Activated naive CD8-positive, alpha-beta T cell treated with anti-CD3 and anti-CD28 coated beads, Interleukin-2, amount 50 U/mL, for 24 hours (primary cell): ENCODE measurements around the gene UGT1A7.
"Not testable (repeated sequence)": the region's sequence is repeated elsewhere in the genome, so short reads cannot be mapped to it uniquely, and the experiment has no call there.

Source experiments
- ATAC-seq: fragments of 150-1000 bp; cut with Tn5 transposase; one replicate; pipeline ENCODE4 v1.10.0; 2021
- DNase-seq: peaks from one replicate; pipeline ENCODE4 v3.0.0; 2021
- H3K27ac Mint-ChIP-seq: one replicate; pipeline ENCODE4 v1.8.0; 2021; ENCODE audit warnings: mild to moderate bottlenecking, mixed read lengths
- H3K27me3 Mint-ChIP-seq: one replicate; pipeline ENCODE4 v1.8.0; 2021; ENCODE audit warnings: mixed read lengths
- H3K36me3 Mint-ChIP-seq: one replicate; pipeline ENCODE4 v1.8.0; 2021; ENCODE audit warnings: low read depth, mixed read lengths
- H3K4me1 Mint-ChIP-seq: one replicate; pipeline ENCODE4 v1.8.0; 2021; ENCODE audit warnings: mixed read lengths
- H3K4me3 Mint-ChIP-seq: one replicate; pipeline ENCODE4 v1.8.0; 2021; ENCODE audit warnings: mild to moderate bottlenecking, moderate library complexity, mixed read lengths
- H3K9me3 Mint-ChIP-seq: one replicate; pipeline ENCODE4 v1.8.0; 2021; ENCODE audit warnings: mixed read lengths

Gene UGT1A7

GRCh38 chr2:233691443-233692433 is 10.0 kb downstream of the UGT1A7 start:
- H3K9me3 Mint-ChIP-seq, result peaks cover 4% of the 10 kb centered on the region
- ATAC-seq, result no peak
- H3K27me3 Mint-ChIP-seq, result peaks cover 2% of the 10 kb centered on the region
- H3K4me1 Mint-ChIP-seq, result no peaks in the 10 kb centered on the region
- no peak overlapping the region for H3K27ac Mint-ChIP-seq
- H3K4me3 Mint-ChIP-seq, result no peak overlapping the region
- DNase-seq, result no peak
- no peaks in the 10 kb centered on the region for H3K36me3 Mint-ChIP-seq

- no peaks in the 10 kb centered on the region for H3K36me3 Mint-ChIP-seq
- ATAC-seq, result no peak
- peaks cover 4% of the 10 kb centered on the region for H3K9me3 Mint-ChIP-seq
- H3K27me3 Mint-ChIP-seq, result peaks cover 2% of the 10 kb centered on the region
- no peak within 1 kb of the TSS for H3K27ac Mint-ChIP-seq
- H3K4me1 Mint-ChIP-seq, result no peaks in the 10 kb centered on the region
- H3K4me3 Mint-ChIP-seq, result no peak within 1 kb of the TSS
- no peak for DNase-seq
Observed at GRCh38 chr2:233692648-233693047, 10.9 kb downstream of the UGT1A7 start, which contains the start of gene UGT1A6. UGT1A6 (plus strand) TSS chr2:233692890; CDS start chr2:233693005, 115 bp downstream.

- H3K27me3 Mint-ChIP-seq, result no peaks in the 10 kb centered on the region
- H3K9me3 Mint-ChIP-seq, result peaks cover 4% of the 10 kb centered on the region
- H3K36me3 Mint-ChIP-seq, result no peaks in the 10 kb centered on the region
- DNase-seq, result no peak
- no peak for ATAC-seq
- no peaks in the 10 kb centered on the region for H3K4me1 Mint-ChIP-seq
- no peak overlapping the region for H3K27ac Mint-ChIP-seq
- no peak overlapping the region for H3K4me3 Mint-ChIP-seq
Observed at GRCh38 chr2:233693963-233694362, 12.3 kb downstream of the UGT1A7 start.

GRCh38 chr2:233698740-233699139 is 17.0 kb downstream of the UGT1A7 start:
- DNase-seq (no peak), ATAC-seq (no peak)
- no peak overlapping the region for H3K27ac Mint-ChIP-seq
- H3K4me1 Mint-ChIP-seq, result no peaks in the 10 kb centered on the region
- H3K9me3 Mint-ChIP-seq, result peaks cover 4% of the 10 kb centered on the region
- no peaks in the 10 kb centered on the region for H3K27me3 Mint-ChIP-seq
- H3K36me3 Mint-ChIP-seq, result no peaks in the 10 kb centered on the region
- no peak overlapping the region for H3K4me3 Mint-ChIP-seq

- no peaks in the 10 kb centered on the region for H3K4me1 Mint-ChIP-seq
- DNase-seq (no peak), ATAC-seq (no peak)
- H3K27ac Mint-ChIP-seq, result no peak overlapping the region
- no peaks in the 10 kb centered on the region for H3K27me3 Mint-ChIP-seq
- no peaks in the 10 kb centered on the region for H3K36me3 Mint-ChIP-seq
- peaks cover 4% of the 10 kb centered on the region for H3K9me3 Mint-ChIP-seq
- H3K4me3 Mint-ChIP-seq, result no peak overlapping the region
Observed at GRCh38 chr2:233699424-233700027, 17.8 kb downstream of the UGT1A7 start.

- ATAC-seq (no peak), DNase-seq (no peak)
- H3K4me1 Mint-ChIP-seq, result no peaks in the 10 kb centered on the region
Observed at GRCh38 chr2:233700028-233700635, 18.4 kb downstream of the UGT1A7 start.

GRCh38 chr2:233700842-233701241 is 19.1 kb downstream of the UGT1A7 start:
- H3K4me3 Mint-ChIP-seq, H3K4me1 Mint-ChIP-seq, ATAC-seq, DNase-seq, H3K27me3 Mint-ChIP-seq, H3K36me3 Mint-ChIP-seq, H3K9me3 Mint-ChIP-seq, H3K27ac Mint-ChIP-seq: not testable (repeated sequence)

More at GRCh38 chr2:233700028-233700635, 18.4 kb downstream of the UGT1A7 start:
- Mint-ChIP-seq H3K4me3 (no peak overlapping the region), H3K36me3 (no peaks in the 10 kb centered on the region), H3K27me3 (no peaks in the 10 kb centered on the region), H3K27ac (no peak overlapping the region), H3K9me3 (peaks cover 4% of the 10 kb centered on the region)

GRCh38 chr2:233702238-233702637 is 20.5 kb downstream of the UGT1A7 start:
- no peaks in the 10 kb centered on the region for H3K4me1 Mint-ChIP-seq
- no peaks in the 10 kb centered on the region for H3K9me3 Mint-ChIP-seq
- no peak overlapping the region for H3K27ac Mint-ChIP-seq
- ATAC-seq, result no peak
- no peaks in the 10 kb centered on the region for H3K36me3 Mint-ChIP-seq
- no peak overlapping the region for H3K4me3 Mint-ChIP-seq
- DNase-seq, result no peak
- H3K27me3 Mint-ChIP-seq, result peaks cover 2% of the 10 kb centered on the region

- DNase-seq, result no peak
- H3K4me3 Mint-ChIP-seq, result no peak overlapping the region
- H3K27ac Mint-ChIP-seq, result no peak overlapping the region
Observed at GRCh38 chr2:233705911-233706506, 24.3 kb downstream of the UGT1A7 start.

GRCh38 chr2:233706720-233707119 is 25.0 kb downstream of the UGT1A7 start:
- H3K27me3 Mint-ChIP-seq, result peaks cover 7% of the 10 kb centered on the region
- no peaks in the 10 kb centered on the region for H3K9me3 Mint-ChIP-seq
- no peaks in the 10 kb centered on the region for H3K36me3 Mint-ChIP-seq
- DNase-seq (no peak), ATAC-seq (no peak)
- no peaks in the 10 kb centered on the region for H3K4me1 Mint-ChIP-seq
- no peak overlapping the region for H3K4me3 Mint-ChIP-seq
- no peak overlapping the region for H3K27ac Mint-ChIP-seq

More at GRCh38 chr2:233705911-233706506, 24.3 kb downstream of the UGT1A7 start:
- ATAC-seq, result no peak
- Mint-ChIP-seq H3K4me1 (no peaks in the 10 kb centered on the region), H3K36me3 (no peaks in the 10 kb centered on the region), H3K27me3 (peaks cover 4% of the 10 kb centered on the region), H3K9me3 (no peaks in the 10 kb centered on the region)

- H3K27me3 Mint-ChIP-seq, result peaks cover 7% of the 10 kb centered on the region
- no peaks in the 10 kb centered on the region for H3K36me3 Mint-ChIP-seq
- no peak overlapping the region for H3K4me3 Mint-ChIP-seq
- DNase-seq, result no peak
- no peak overlapping the region for H3K27ac Mint-ChIP-seq
- no peaks in the 10 kb centered on the region for H3K9me3 Mint-ChIP-seq
- no peaks in the 10 kb centered on the region for H3K4me1 Mint-ChIP-seq
- no peak for ATAC-seq
Observed at GRCh38 chr2:233707940-233708644, 26.4 kb downstream of the UGT1A7 start.

- Mint-ChIP-seq H3K9me3 (no peaks in the 10 kb centered on the region), H3K4me3 (no peak overlapping the region), H3K4me1 (peaks cover 1% of the 10 kb centered on the region), H3K36me3 (no peaks in the 10 kb centered on the region), H3K27ac (no peak overlapping the region), H3K27me3 (peaks cover 9% of the 10 kb centered on the region)
- DNase-seq, result no peak
- ATAC-seq, result no peak
Observed at GRCh38 chr2:233708942-233709341, 27.2 kb downstream of the UGT1A7 start.

GRCh38 chr2:233711312-233712008 is 29.8 kb downstream of the UGT1A7 start:
- Mint-ChIP-seq H3K4me1 (peaks cover 2% of the 10 kb centered on the region), H3K27me3 (peaks cover 13% of the 10 kb centered on the region), H3K9me3 (no peaks in the 10 kb centered on the region), H3K27ac (no peak overlapping the region), H3K36me3 (no peaks in the 10 kb centered on the region), H3K4me3 (no peak overlapping the region)
- DNase-seq, result peak; percentile 77
- peak; percentile 68 for ATAC-seq
